RWPE2 (cell line): ENCODE results near the gene DEFB132.
A peak's percentile ranks its signal among the peaks of the same experiment; 100 is the strongest.

Experiments used
- ATAC-seq: fragments of 200-7000 bp; cut with Tn5 transposase; 3 replicates; pipeline ENCODE4 v1.9.1; 2021; ENCODE audit warnings: low read depth
- DNase-seq: peaks from one replicate; pipeline ENCODE4 v3.0.0-alpha.2; 2020; ENCODE audit warnings: low spot score
- H3K27ac ChIP-seq: fragments of 450-650 bp; 2 replicates; pipeline ENCODE4 v1.5.1; 2017; ENCODE audit warnings: mild to moderate bottlenecking; ENCODE audit not compliant: poor library complexity, severe bottlenecking
- H3K27me3 ChIP-seq: fragments of 250-450 bp; sonication (Bioruptor Pico); 2 replicates; pipeline ENCODE4 v1.5.1; 2021; ENCODE audit warnings: mild to moderate bottlenecking, moderate library complexity; ENCODE audit not compliant: insufficient read depth, poor library complexity, severe bottlenecking
- H3K36me3 ChIP-seq: fragments of 250-450 bp; sonication (Bioruptor Pico); 2 replicates; pipeline ENCODE4 v1.5.1; 2020; ENCODE audit warnings: low read depth, mild to moderate bottlenecking, moderate library complexity
- H3K4me1 ChIP-seq: fragments of 250-450 bp; sonication (Bioruptor Pico); 2 replicates; pipeline ENCODE4 v1.5.1; 2021; ENCODE audit warnings: mild to moderate bottlenecking, moderate library complexity; ENCODE audit not compliant: insufficient read depth, poor library complexity, severe bottlenecking
- H3K4me3 ChIP-seq: fragments of 250-450 bp; sonication (Bioruptor Pico); 2 replicates; pipeline ENCODE4 v1.5.1; 2021; ENCODE audit warnings: mild to moderate bottlenecking, moderate library complexity; ENCODE audit not compliant: severe bottlenecking
- H3K9me3 ChIP-seq: fragments of 250-450 bp; sonication (Bioruptor Pico); 2 replicates; pipeline ENCODE4 v1.5.1; 2021; ENCODE audit warnings: mild to moderate bottlenecking, moderate library complexity; ENCODE audit not compliant: severe bottlenecking
- TF ChIP-seq, protein P1 (sequence below): fragments of 450-650 bp; IDR thresholded peaks from one replicate; pipeline ENCODE4 v1.5.1; 2017; ENCODE audit warnings: mild to moderate bottlenecking, moderate library complexity; ENCODE audit not compliant: poor library complexity, severe bottlenecking

Gene DEFB132

DNA sequence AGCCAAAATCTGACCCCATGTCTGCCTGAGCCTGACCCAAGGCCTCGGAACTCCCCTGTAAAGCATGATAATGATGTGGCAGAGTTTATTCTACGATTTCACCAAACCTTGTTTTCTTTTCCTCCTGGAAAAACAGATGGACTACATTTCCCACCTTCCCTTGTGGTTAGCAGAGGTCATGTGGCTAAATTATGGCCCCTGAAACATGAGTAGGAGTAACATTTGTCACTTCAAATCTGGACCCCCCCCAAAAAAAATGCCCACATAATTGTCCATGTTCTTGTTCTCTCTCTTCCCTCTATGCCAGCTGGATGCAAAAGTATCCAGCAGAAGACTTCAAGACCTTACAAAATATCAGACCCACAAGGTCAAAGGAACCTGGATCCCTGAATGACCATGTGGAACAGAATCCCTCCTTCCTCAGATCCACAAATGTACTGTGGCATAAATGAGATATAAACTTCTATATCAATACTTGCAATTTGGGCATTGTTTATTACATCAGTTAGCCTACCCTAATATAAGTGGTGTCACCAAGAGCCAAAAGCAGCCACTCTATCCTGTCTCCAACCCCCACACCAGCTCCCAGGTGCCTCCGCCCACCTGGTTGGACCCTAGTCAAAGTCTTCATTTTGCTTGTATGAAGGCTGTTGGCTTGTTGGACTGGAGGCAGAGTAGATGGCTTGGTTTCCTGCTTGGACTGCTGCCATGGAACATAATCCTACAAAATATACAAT, 31.6 kb downstream of the DEFB132 start:
- peaks cover 4% of the 10 kb centered on the region for H3K4me1 ChIP-seq
- H3K9me3 ChIP-seq: no peaks in the 10 kb centered on the region
- ATAC-seq (no peak), DNase-seq (no peak)
- H3K27ac ChIP-seq: no peak overlapping the region
- H3K4me3 ChIP-seq: no peak overlapping the region
- no peaks in the 10 kb centered on the region for H3K27me3 ChIP-seq
- TF ChIP-seq, protein P1, sequence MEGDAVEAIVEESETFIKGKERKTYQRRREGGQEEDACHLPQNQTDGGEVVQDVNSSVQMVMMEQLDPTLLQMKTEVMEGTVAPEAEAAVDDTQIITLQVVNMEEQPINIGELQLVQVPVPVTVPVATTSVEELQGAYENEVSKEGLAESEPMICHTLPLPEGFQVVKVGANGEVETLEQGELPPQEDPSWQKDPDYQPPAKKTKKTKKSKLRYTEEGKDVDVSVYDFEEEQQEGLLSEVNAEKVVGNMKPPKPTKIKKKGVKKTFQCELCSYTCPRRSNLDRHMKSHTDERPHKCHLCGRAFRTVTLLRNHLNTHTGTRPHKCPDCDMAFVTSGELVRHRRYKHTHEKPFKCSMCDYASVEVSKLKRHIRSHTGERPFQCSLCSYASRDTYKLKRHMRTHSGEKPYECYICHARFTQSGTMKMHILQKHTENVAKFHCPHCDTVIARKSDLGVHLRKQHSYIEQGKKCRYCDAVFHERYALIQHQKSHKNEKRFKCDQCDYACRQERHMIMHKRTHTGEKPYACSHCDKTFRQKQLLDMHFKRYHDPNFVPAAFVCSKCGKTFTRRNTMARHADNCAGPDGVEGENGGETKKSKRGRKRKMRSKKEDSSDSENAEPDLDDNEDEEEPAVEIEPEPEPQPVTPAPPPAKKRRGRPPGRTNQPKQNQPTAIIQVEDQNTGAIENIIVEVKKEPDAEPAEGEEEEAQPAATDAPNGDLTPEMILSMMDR: no peak
- no peaks in the 10 kb centered on the region for H3K36me3 ChIP-seq

DNA sequence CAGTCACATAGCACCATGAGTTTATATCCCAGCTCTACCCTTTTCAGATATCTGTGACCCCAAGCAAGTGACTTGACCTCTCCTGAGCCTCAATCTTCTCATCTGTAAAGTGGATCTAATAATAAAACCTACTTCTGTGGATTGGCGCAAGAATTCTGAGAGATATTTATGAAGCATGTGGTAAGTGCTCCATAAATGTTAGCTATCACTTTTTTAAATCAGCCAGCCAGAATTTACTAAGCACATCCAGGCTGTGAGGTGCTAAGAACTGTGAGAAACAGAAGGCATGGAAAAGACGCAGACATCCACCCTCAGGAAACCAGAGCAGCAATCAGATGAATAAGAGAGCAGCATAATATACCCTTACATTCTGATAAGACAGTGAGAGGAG, 32.2 kb downstream of the DEFB132 start:
- Histone ChIP-seq H3K27me3 (no peaks in the 10 kb centered on the region), H3K4me3 (peak overlapping the region; percentile 69), H3K36me3 (no peaks in the 10 kb centered on the region), H3K4me1 (peaks cover 4% of the 10 kb centered on the region), H3K9me3 (no peaks in the 10 kb centered on the region), H3K27ac (peak overlapping the region; percentile 40)
- ATAC-seq (peak; percentile 28), DNase-seq (no peak)
- TF ChIP-seq, protein P1: no peak

DNA sequence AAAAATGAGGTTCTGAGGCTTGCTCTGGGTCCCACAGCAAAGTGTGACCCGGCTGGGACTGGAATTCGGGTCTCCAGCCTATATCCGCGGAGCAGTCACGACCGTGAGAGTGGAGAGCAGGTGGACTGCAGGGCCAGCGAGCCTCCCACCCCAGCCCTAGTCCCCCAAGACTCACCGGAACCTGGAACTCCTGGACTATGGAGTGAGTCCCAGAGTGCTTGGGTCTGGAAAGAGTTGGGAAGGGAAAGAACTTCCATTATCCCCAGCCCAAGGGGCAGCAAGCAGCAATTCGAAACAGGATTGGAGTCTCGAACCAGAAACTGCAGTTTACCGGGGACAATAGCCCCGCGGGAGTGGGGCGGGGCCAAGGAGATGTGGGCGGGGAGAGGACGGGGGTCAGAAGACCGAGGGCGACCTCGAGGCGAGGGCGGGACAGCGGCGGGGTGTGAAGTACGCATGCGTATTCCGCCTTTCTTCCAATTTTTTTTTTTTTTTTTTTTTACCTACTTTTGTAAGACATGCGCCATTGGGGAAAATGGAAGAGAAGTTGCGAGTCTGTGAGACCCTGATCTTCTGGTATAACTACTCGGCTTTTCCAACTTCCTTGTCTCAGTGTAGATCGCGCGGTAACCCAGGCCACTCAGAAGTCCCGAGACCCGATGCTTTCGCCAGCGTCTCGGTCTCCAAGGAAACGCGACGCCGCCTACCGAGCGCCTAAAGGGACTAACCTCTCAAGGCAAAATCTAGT, 32.7 kb downstream of the DEFB132 start, which contains the start of gene C20orf96:
Gene C20orf96 (minus strand): TSS at position 667 of the 748 bp plus-strand sequence. CDS start 140 bp downstream, at position 527.
- Histone ChIP-seq H3K4me1 (peaks cover 4% of the 10 kb centered on the region), H3K4me3 (peak within 1 kb of the TSS; percentile 69), H3K9me3 (no peaks in the 10 kb centered on the region), H3K27ac (peak within 1 kb of the TSS; percentile 40), H3K36me3 (no peaks in the 10 kb centered on the region), H3K27me3 (no peaks in the 10 kb centered on the region)
- ATAC-seq (peak; percentile 90), DNase-seq (peak; percentile 90)
- TF ChIP-seq, protein P1: no peak

DNA sequence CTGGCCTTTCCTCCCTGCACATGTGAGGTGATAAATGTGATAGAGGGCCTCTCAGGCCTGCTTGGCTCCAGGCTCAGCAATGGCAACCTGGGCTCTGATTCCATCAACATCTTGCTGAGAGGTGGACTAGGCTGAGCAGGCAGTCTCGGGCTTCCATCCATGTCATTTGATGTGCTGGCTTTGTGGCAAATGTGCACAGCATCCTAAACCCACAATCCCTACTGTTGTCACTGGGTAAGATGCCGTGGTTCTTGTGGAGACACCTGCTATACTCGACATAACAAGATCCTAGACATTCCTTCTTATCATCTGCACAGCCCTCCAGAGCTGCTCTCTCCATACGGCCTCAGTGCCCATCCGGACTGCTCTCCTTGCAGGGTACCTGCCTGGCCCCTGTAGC, 37.1 kb downstream of the DEFB132 start:
- no peak overlapping the region for H3K27ac ChIP-seq
- no peaks in the 10 kb centered on the region for H3K27me3 ChIP-seq
- no peak for ATAC-seq
- DNase-seq: no peak
- peaks cover 13% of the 10 kb centered on the region for H3K4me1 ChIP-seq
- TF ChIP-seq, protein P1: no peak
- no peak overlapping the region for H3K4me3 ChIP-seq
- peaks cover 6% of the 10 kb centered on the region; the same call in 1 of the 2 replicates for H3K36me3 ChIP-seq
- H3K9me3 ChIP-seq: no peaks in the 10 kb centered on the region
